Glomerular endothelial cell (primary cell): ENCODE measurements around the gene SMCO2. TPM values are rescaled to one million over a fixed set of nuclear protein-coding genes. Genes with fewer than 3 reads are reported as not detected.
A peak's percentile ranks its signal among the peaks of the same experiment; 100 is the strongest.

Source experiments
- DNase-seq: peaks from one replicate; pipeline ENCODE4 v3.0.0-alpha.2; 2011; ENCODE audit warnings: low read depth, low spot score; ENCODE audit errors: extremely low read depth
- total RNA-seq: library from RNA; depleted of rRNA; stranded (reverse); fragments of >200 nt; gene quantifications from 2 replicates; pipeline ENCODE4 v1.2.3, GENCODE V29; 2015

The SMCO2 gene
- 0.88 TPM in 1 of 2 replicates, not detected in the other for total RNA-seq

DNA sequence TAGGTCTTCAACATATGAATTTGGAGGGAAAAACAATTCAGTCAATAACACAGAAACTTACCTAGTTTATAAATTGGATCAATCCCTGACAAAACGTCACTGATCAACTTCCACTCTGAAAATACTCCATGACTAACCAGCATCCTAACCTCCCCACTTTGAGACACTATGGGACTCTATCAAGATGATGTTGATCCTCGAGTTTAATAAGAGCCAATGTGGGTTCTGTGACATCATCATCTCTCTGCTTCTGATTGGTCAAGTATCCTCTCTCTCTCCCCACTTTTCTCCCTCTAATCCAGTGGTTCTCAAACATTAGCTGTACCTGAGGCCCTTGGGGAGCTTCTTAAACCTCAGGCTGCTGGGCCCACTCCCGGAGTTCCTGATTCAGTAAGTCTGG, at the start of gene SMCO2:
Gene SMCO2 (plus strand): TSS at position 301 of the 400 bp plus-strand sequence. CDS start 23,896 bp downstream, outside the sequence.
- no peak for DNase-seq

DNA sequence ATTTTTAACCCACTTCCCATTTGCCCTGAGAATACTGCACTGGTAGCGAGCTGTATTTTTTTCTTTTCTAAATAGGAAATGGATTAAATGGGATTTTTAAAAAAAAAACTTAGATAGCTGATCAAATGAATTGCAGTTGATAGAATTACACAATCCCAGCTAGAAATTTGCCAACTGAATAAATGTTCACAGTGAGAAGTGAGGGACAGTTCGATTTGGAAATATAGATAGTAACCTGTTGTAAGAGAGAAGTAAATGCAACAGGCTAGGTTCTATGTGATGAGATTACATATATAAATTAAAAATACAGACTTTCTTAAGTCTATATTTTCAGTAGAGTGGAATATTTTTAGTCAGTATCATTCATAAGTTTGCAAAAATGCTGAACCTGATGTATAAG, 48.1 kb upstream of the SMCO2 start:
- DNase-seq, result no peak

DNA sequence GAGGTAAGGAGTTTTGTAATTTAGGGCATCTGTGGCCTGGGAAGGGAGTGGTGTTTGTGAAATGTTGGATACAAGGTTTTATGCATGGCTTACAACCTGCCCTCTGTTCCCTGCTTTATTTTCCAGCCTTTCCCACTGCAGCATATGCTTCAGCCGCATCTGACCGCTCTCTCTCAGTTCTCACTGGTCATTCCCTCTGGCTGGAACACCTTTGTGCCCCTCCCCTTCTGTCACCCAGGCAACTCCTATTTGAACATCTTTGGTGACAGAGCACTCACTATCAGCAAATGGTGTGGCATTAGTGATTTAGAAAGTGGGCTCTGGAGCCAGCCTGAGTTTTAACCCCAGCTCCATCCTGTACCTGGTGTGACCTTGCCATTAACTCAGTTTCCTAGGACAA, 47.5 kb upstream of the SMCO2 start:
- DNase-seq, result no peak

DNA sequence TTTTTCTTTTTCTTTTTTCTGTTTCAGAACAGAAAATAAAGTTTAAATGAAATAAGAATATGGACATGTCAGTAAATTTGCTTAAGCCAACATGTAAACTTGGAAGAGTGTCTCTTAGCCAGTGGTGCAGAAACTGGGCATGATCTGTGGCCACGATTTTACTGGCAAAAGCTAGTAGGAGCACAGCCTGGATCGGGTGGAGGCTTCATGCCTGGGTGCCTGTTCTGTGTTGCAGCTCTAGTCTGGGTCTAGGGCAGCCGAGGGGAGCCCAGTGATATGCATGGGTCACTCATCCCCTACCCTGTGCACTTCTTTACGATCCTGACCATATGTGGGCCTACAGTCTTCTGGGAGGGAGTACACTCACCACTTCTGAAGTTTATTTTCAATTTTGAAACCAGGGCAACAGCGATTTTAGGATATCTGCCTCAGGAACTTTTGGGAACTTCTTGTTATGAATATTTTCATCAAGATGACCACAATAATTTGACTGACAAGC, 45.6 kb upstream of the SMCO2 start:
- no peak for DNase-seq

DNA sequence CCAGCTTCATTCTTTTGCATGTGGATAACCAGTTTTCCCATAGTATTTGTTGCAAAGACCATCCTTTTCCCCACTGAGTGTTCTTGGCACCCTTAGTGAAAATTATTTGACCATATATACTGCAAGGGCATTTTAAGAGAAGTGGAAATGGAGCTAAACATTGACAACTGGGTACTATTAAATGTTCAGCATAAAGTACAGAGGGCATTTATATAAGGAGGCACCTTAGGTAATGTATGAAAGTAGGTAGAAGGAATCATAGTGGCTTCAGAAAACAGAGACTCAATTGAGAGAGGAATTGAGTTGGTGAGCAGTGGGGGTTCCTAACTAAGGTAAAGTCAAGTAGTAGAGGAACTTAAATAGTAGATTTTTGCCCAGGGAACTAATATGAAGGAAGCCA, 34.5 kb upstream of the SMCO2 start:
- DNase-seq, result no peak

DNA sequence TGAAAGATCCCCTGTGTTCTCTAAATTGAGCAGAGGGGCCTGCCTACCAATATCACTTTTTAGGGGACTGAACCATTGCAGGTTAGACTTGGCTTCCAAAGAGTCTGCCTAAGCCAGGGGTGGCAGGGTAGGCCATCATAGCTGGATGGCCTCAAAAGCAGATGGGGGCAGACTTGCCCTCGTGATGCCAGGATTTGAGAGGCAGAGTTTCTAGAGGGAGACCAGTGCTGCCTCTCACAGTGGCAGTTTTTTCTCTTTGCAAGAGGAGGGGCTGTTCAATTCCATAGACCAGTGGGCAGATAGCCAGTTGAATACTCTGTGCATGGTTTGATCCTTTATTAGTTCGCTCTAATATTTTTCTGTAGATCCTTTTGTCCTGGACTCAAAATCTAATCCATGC, 23.8 kb upstream of the SMCO2 start:
- DNase-seq, result no peak

DNA sequence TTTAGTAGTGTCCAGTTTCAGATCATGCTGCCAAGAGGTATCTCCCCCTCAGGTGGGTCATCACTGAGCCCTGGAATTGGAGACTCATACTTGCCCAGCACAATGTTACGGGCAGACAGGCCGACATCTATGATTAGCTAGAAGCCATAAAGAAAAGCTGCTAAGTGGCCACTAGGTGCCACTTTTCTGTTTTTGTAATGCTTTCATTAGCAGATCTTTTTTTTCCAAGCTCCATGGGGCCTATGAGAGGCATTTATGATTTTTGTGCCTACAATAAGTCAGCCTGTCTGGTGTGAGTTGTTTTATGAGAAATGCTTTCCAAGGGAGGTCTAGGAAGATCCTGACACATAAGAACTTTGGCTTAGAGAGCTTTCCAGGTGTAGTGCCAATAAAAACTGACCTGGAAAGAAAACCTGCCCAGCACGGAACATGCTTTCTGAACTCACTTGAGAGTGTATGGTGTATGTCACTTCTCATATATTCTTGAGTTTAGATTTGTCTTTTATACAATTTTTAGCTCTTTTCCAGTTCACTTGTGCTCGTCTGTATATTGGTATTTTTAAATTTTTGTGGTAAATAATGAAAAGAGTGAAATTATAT, 21.8 kb upstream of the SMCO2 start:
- peak; percentile 31 for DNase-seq

DNA sequence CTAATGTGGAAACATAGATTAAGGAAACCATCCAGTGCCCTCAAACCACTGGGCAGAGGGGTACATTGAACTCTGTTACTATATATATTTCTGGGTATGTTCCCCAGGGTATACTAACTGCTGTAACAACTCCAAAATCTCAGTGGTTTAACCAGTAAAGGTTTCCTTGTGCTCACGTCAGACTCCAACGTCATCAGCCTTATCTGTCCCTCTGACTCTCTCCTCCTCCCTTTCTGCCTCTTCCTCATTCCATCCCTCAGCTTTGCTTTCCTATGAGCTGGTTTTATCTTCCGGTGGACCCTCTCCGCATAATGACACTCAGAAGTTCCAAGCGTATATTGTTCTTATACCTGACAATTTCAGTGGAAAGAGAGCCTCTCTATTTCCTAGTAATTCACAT, 21.2 kb upstream of the SMCO2 start:
- DNase-seq, result no peak

DNA sequence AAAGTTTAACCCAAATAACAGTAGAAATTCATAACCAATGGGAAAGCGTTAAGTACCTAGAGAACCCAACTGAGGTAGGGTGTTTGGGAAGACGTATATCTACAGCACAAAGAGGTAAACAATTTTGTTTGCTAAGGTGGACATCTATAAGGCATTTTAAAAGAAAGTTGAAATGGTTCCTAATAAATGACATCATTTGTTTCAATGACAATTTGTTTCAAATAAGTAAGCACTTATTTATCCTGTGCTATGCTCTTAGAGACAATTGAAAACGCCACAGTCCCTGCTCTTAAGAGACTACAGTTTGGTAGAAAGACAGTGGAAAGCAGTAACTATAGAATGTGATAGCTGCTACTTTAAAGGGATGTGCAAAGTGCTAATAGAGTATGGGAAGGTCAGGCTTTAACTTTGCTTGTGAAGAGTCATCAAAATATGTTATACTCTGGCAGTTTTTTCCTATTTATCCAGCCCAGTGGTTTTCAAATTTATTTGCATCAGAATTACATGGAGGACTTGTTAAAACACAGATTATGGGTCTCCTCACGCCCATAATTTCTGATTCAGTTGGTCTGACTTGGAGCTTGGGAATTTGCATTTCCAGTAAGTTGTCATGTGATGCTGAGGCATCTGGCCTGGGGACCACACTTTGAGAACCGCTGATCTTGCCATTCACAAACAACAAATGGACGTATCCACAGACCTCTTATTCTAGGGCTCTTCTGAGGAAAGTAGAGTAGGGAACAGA, 19.6 kb upstream of the SMCO2 start:
- no peak for DNase-seq

DNA sequence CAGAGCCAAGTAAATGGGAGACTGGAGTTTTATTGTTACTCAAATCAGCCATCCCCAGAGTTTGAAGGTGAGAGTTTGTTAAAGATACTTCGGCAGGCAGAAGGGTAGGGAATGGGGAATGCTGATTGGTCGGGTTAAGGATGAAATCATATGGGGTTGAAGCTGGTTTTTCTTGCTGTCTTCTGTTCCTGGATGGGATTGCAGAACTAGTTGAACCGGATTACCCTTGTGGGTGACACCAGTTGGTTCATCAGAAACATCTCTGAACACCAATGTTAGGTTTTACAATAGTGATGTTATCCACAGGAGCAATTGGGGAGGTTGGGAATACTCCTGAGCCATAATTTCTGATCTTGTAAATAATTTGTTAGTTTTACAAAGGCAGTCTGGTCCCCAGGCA, 18.7 kb upstream of the SMCO2 start:
- no peak for DNase-seq

DNA sequence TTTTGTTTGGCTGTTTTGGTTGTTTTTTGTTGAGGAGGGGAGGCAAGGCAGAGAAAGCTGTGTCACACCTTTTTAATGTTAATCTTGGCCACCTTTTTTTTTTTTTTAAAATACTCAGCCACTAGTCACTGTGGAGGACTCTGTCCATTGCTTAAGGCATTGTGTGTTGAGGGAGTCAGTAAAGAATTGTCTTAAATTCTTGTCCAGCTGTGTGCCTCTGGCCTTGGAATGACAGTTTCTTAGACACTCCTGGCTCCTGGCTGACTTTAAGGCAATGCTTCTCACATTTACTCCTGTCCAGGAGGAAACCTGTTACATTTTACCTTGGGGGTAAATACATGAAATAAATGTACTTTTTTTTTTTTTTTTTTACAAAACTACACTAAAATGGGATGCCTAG, 18.1 kb upstream of the SMCO2 start:
- DNase-seq, result no peak

DNA sequence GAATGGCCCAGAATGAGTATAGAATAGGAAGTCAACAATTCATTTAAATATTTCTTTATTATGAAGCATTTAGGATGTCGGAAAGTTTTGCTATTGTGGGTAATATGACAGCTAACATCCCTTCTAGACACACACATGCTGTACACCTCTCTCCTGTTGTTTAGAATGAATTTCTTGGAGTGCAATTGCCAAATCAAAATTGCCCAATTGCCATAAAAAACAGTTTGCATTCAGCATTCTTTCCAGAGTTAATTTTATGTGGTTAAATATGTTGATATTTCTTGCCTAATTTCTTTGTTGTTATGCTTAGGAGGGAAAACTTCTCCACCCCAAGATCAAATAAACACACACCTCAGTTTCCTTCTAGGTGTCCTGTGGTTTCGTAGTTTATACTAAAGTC, 16.9 kb upstream of the SMCO2 start:
- DNase-seq, result no peak

DNA sequence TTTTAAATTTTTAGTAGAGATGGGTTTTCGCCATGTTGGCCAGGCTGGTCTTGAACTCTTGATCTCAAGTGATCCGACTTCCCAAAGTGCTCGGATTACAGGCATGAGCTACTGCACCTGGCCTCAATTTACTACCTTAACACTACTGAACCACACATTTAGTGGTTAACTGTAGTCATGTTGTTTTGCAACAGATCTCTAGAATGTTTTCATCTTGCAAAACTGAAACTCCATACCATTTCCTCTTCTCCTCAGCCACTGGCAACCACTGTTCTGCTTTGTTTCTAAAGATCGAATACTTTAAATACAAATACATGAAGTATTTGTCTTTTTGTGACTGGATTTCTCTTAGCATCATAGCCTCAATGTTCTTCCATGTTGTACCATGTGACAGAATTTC, 15.4 kb upstream of the SMCO2 start:
- DNase-seq, result no peak

DNA sequence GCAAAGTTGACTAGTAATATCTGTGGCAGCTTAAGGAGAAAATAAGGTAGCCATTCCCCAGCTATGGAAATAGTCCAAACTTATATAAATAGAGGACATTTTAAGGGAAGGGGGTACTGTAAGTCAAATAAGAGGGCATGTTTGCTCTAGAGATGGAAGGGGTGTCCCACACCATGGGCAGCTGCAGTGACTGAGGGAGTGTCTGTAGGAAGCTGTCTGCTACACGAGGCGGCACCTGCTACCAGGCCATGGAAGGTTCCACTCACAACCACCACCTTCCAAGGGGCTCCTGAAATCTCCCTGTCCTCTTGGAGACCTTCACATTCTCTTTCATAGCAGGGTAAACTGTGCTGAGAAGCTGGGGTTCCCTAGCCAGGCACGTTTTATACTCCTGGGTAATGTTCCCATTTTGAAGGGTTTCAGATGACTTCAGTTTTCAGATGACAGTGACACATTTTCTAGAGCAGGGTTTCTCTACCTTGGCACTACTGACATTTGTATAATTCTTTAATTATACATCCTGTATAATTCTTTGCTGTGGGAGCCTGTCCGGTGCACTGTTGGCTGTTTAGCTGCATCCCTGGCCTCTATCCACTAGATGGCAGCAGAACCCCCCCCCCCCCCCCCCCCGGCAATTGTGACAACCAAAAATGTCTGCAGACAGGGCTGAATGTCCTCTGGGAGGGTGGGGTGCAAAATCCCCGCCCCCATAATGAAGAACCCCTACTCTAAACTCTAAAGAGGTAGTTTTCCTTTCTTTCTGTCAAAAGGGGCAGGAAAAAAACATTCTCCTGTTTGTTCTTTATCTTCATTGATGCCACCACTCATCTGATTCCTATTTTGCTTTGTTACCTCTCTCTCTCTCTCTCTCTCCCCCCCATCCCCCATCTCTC, 11.6 kb upstream of the SMCO2 start:
- DNase-seq, result no peak

DNA sequence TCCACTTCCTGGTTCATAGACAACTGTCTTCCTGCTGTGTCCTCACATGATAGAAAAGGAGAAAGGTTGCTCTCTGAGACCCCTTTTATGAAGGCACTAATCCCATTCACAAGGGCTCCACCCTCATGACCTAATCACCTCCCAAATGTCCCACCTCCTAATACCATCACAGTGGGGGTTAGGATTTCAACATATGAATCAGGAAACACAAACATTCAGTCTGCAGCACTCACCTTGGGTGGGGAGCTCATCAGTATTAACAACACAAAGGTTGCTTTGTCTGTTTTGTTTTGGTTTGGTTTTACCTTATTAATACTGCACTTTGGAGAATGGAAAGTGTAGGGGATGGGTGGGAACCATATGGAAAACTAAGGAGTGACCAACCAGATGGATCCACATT, 10.5 kb upstream of the SMCO2 start:
- no peak for DNase-seq

DNA sequence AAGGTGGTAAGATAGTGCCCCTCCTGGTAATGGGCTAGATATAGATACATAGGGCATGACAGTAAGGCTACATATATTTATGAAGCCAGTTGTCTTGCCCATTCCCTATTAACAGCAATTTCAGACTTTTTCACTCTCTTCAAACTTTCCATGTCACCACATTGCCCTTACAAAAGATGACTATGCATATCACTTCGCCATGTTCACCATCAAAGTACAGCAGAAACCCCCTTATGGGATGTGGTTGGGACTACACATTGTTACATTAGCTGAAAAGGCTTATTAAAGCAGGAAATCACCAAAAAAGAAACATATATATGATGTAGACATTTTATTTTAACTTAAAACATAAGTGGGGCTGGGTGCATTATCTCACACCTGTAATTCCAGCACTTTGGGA, 9.8 kb upstream of the SMCO2 start:
- no peak for DNase-seq

DNA sequence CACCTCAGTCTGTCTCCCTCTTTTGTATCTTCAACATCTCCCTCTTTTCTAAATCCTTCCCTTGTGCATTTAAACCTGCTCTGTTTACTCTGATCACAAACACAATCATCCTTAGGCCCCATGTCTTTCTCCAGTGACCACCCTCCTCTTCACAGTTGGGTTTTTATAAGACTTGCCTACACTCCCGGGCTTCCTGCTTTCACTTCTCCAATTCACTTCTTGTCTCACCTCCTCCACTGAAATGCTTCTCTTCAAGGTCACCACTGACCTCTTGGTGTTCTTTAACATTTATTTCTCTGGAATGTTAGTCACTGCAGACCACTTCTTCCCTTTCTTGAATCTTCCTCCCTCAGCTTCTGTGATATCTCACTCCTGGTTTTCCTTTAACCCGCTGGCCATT, 8.7 kb upstream of the SMCO2 start:
- DNase-seq, result no peak

DNA sequence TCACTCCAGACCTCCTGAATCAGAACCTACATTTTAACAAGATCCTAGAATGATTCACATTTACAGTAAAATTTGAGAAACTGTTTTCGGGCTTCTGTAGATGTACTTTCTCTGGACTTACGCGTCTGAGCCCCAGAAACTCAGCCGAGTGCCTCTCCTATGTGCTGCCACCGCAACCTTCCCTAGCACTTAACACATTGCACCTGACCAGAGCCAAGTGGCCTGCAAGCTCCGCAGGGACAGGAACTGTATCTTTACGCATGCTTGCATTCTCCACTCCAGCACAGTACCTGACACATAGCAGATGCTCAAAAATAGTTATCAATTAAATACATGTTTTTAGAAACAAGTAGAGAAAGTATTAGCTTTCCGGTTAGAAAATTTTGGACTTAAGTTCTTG, 1.2 kb downstream of the SMCO2 start:
- no peak for DNase-seq

DNA sequence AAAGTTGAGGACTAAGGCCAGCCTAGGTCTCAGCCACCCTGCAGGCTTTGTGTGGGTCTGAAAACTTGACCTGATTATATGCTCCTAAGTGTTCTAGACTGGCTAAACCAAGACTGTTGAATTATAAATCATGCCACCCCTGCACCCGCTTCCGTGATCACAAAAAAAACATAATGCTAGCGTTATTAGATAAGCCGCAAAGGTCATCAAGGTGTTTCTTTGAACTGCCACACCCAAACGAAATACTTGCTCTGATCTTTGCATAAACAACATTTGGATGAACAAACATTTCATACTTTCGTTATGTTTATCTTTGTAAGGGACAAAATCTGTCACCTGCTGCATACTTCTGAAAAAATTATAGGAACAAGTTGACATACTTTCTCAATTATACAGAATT, 2.5 kb downstream of the SMCO2 start:
- DNase-seq, result no peak

DNA sequence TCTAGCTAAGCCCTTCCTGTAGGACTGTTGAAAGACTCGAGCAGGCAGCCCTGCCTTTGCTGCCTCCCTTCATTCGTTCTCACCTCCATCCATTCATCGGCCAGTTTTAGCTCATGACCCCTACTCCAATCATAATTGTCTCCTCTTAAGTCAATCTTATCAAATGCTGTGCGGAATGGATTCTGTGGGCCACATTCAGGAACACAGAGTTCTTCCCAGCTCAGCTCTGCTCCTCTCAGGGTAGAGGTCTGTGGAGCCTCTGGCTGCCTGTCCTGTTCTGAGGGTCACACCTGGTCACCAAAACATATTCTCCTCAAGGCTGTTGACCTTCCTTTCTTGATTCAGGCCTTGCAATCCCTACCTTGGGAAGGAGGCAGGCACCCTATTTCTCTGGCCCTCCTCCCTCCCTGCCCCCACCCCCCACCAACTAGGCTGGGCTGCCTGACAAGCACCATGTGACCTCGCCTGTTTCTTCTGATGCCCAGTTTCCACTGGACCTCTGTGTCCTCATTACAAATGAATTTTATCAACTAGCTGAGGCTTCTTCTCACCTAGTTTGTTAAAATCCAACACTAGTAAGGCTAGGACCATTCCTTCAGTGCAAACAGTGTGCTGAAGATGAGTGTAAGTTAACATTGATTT, 3.5 kb downstream of the SMCO2 start:
- no peak for DNase-seq
